IMR-90 (cell line): ENCODE measurements around the gene FAM78A. TPM values are rescaled to one million over a fixed set of nuclear protein-coding genes. Genes with fewer than 3 reads are reported as not detected.

ENCODE experiments used
- ATAC-seq: fragments of 200-7000 bp; cut with Tn5 transposase; 2 replicates; pipeline ENCODE4 v1.9.1; 2020; ENCODE audit warnings: low read depth, mild to moderate bottlenecking, moderate library complexity
- BruUV-seq: library from RNA; stranded (reverse); fragments of 400-500 nt; replicated peaks from 2 replicates; lab custom pipeline; 2021; lab: Mats Ljungman, UMichigan
- CTCF ChIA-PET: fragments of 300-600 bp; formaldehyde crosslinking; extraction: SDS; loops from one replicate; lab custom pipeline; 2021; ENCODE audit warnings: antibody characterized with exemption; lab: Yijun Ruan, JAX
- POLR2A ChIA-PET: fragments of 300-600 bp; sonication (Branson Sonifier 250); formaldehyde crosslinking; loops from one replicate; lab custom pipeline; 2022; ENCODE audit warnings: antibody characterized with exemption; ENCODE audit not compliant: unreplicated experiment; lab: Charles Lee
- DNase-seq: peaks from one replicate; pipeline ENCODE4 v3.0.0; 2013
- H2AFZ ChIP-seq: replicated peaks from 2 replicates; pipeline ENCODE3; 2013; ENCODE audit warnings: low read length, mild to moderate bottlenecking; ENCODE audit not compliant: poor library complexity
- H2AK5ac ChIP-seq: 2 replicates; pipeline ENCODE4 v1.6.1; 2013; ENCODE audit warnings: low read depth, low read length, inconsistent platforms
- H2AK9ac ChIP-seq: replicated peaks from 2 replicates; pipeline ENCODE3; 2013; ENCODE audit warnings: mild to moderate bottlenecking, low read depth, low read length, moderate library complexity; ENCODE audit not compliant: poor library complexity
- H2BK120ac ChIP-seq: 2 replicates; pipeline ENCODE4 v1.6.1; 2013; ENCODE audit warnings: low read depth, low read length, inconsistent platforms
- H2BK15ac ChIP-seq: 3 replicates; pipeline ENCODE4 v1.6.1; 2013; ENCODE audit warnings: low read depth, low read length, inconsistent platforms
- H2BK20ac ChIP-seq: 2 replicates; pipeline ENCODE4 v1.6.1; 2013; ENCODE audit warnings: low read depth, mild to moderate bottlenecking, inconsistent platforms, low read length, moderate library complexity
- H2BK5ac ChIP-seq: 2 replicates; pipeline ENCODE4 v1.6.1; 2013; ENCODE audit warnings: mild to moderate bottlenecking, low read depth, low read length, inconsistent platforms; ENCODE audit not compliant: poor library complexity, severe bottlenecking
- H3K14ac ChIP-seq: replicated peaks from 2 replicates; pipeline ENCODE4 v1.6.1; 2013; ENCODE audit warnings: low read depth, low read length, inconsistent platforms
- H3K18ac ChIP-seq: 2 replicates; pipeline ENCODE4 v1.6.1; 2013; ENCODE audit warnings: low read depth, low read length, control low read depth
- H3K23ac ChIP-seq: 2 replicates; pipeline ENCODE4 v1.6.1; 2013; ENCODE audit warnings: low read depth, low read length, inconsistent platforms
- H3K27ac ChIP-seq: 2 replicates; pipeline ENCODE4 v1.5.1; 2013; ENCODE audit warnings: mild to moderate bottlenecking, control low read depth, low read length; ENCODE audit not compliant: insufficient read depth
- H3K27me3 ChIP-seq: 2 replicates; pipeline ENCODE4 v1.6.1; 2013; ENCODE audit warnings: low read length; ENCODE audit not compliant: control insufficient read depth, insufficient read depth
- H3K36me3 ChIP-seq: 2 replicates; pipeline ENCODE4 v1.6.1; 2013; ENCODE audit warnings: low read length, mixed read lengths; ENCODE audit not compliant: control insufficient read depth, insufficient read depth
- H3K4ac ChIP-seq: 2 replicates; pipeline ENCODE4 v1.6.1; 2013; ENCODE audit warnings: low read depth, low read length, inconsistent platforms
- H3K4me1 ChIP-seq: 2 replicates; pipeline ENCODE4 v1.6.1; 2013; ENCODE audit warnings: low read length, mixed read lengths; ENCODE audit not compliant: control insufficient read depth, insufficient read depth
- H3K4me2 ChIP-seq: 2 replicates; pipeline ENCODE4 v1.6.1; 2013; ENCODE audit warnings: low read depth, mild to moderate bottlenecking, control low read depth, low read length, moderate library complexity
- H3K4me3 ChIP-seq: 2 replicates; pipeline ENCODE4 v1.5.1; 2013; ENCODE audit warnings: low read depth, mild to moderate bottlenecking, control low read depth, low read length, moderate library complexity; ENCODE audit not compliant: insufficient read depth
- H3K56ac ChIP-seq: 2 replicates; pipeline ENCODE4 v1.6.1; 2013; ENCODE audit warnings: low read length, inconsistent platforms; ENCODE audit not compliant: insufficient read depth; ENCODE audit errors: extremely low read depth
- H3K79me1 ChIP-seq, 2 experiments: 2 replicates each; pipeline ENCODE4 v1.6.1; 2013; ENCODE audit warnings: low read length in 2 of 2, inconsistent platforms in 1 of 2, low read depth in 1 of 2
- H3K9ac ChIP-seq: 2 replicates; pipeline ENCODE4 v1.6.1; 2013; ENCODE audit warnings: low read depth, low read length, control low read depth
- H3K9me1 ChIP-seq: 2 replicates; pipeline ENCODE4 v1.6.1; 2013; ENCODE audit warnings: low read length, inconsistent platforms; ENCODE audit not compliant: insufficient read depth
- H3K9me3 ChIP-seq: 2 replicates; pipeline ENCODE4 v1.6.1; 2013; ENCODE audit warnings: low read length; ENCODE audit not compliant: control insufficient read depth, insufficient read depth
- H4K20me1 ChIP-seq: 2 replicates; pipeline ENCODE4 v1.6.1; 2013; ENCODE audit warnings: low read length, inconsistent platforms; ENCODE audit not compliant: insufficient read depth
- H4K5ac ChIP-seq: 2 replicates; pipeline ENCODE4 v1.6.1; 2013; ENCODE audit warnings: mild to moderate bottlenecking, low read depth, low read length, control low read depth
- H4K8ac ChIP-seq, 2 experiments: 2 replicates each; pipeline ENCODE4 v1.6.1; 2013; ENCODE audit warnings: low read depth in 2 of 2, low read length in 2 of 2, control low read depth in 1 of 2, inconsistent platforms in 1 of 2
- H4K91ac ChIP-seq: 2 replicates; pipeline ENCODE4 v1.6.1; 2013; ENCODE audit warnings: low read depth, low read length, inconsistent platforms; ENCODE audit not compliant: insufficient read depth
- BHLHE40 ChIP-seq: fragments of 150-350 bp; IDR thresholded peaks from 2 replicates; pipeline ENCODE4 v1.6.1; 2016; ENCODE audit warnings: mild to moderate bottlenecking, low read depth, low read length
- CEBPB ChIP-seq: IDR thresholded peaks from 2 replicates; pipeline ENCODE4 v1.6.1; 2012; ENCODE audit warnings: low read depth, low read length, improper control_type of control experiment
- CHD1 ChIP-seq: IDR thresholded peaks from 2 replicates; pipeline ENCODE4 v1.6.1; 2012; ENCODE audit warnings: low read depth, low read length, improper control_type of control experiment
- ELK1 ChIP-seq: fragments of 150-350 bp; IDR thresholded peaks from 2 replicates; pipeline ENCODE4 v1.6.1; 2016; ENCODE audit warnings: low read depth, mild to moderate bottlenecking, low read length, moderate library complexity, borderline replicate concordance
- FOS ChIP-seq: fragments of 150-350 bp; IDR thresholded peaks from 2 replicates; pipeline ENCODE4 v1.6.1; 2016; ENCODE audit warnings: low read depth, low read length
- MAFK ChIP-seq: IDR thresholded peaks from 2 replicates; pipeline ENCODE4 v1.6.1; 2012; ENCODE audit warnings: low read depth, low read length, improper control_type of control experiment
- MAZ ChIP-seq: IDR thresholded peaks from 2 replicates; pipeline ENCODE4 v1.6.1; 2012; ENCODE audit warnings: low read depth, mild to moderate bottlenecking, low read length, improper control_type of control experiment, moderate library complexity, borderline replicate concordance
- MXI1 ChIP-seq: IDR thresholded peaks from 2 replicates; pipeline ENCODE4 v1.6.1; 2012; ENCODE audit warnings: low read depth, mild to moderate bottlenecking, low read length, moderate library complexity, borderline replicate concordance
- NFE2L2 ChIP-seq: fragments of 150-350 bp; IDR thresholded peaks from 2 replicates; pipeline ENCODE4 v1.6.1; 2016; ENCODE audit warnings: low read depth, mild to moderate bottlenecking, low read length
- POLR2A ChIP-seq: IDR thresholded peaks from 2 replicates; pipeline ENCODE4 v1.6.1; 2012; ENCODE audit warnings: mild to moderate bottlenecking, low read depth, low read length
- RAD21 ChIP-seq: IDR thresholded peaks from 2 replicates; pipeline ENCODE4 v1.6.1; 2012; ENCODE audit warnings: low read length, improper control_type of control experiment
- RCOR1 ChIP-seq: IDR thresholded peaks from 2 replicates; pipeline ENCODE4 v1.6.1; 2012; ENCODE audit warnings: mild to moderate bottlenecking, low read length, improper control_type of control experiment; ENCODE audit not compliant: insufficient replicate concordance
- RFX5 ChIP-seq: IDR thresholded peaks from 2 replicates; pipeline ENCODE4 v1.8.0; 2012; ENCODE audit warnings: low read depth, mild to moderate bottlenecking, low read length, moderate library complexity
- SMC3 ChIP-seq: fragments of 150-350 bp; IDR thresholded peaks from 2 replicates; pipeline ENCODE4 v1.6.1; 2016; ENCODE audit warnings: low read depth, mild to moderate bottlenecking, antibody characterized with exemption, low read length, moderate library complexity
- USF2 ChIP-seq: fragments of 150-350 bp; IDR thresholded peaks from 2 replicates; pipeline ENCODE4 v1.6.1; 2017; ENCODE audit warnings: mild to moderate bottlenecking, antibody characterized with exemption, low read length, low read depth
- WGBS, 2 experiments: methylation state at CpG; one replicate each; pipeline versions ENCODE4 v1.1.5 to v1.1.7; 2013; ENCODE audit warnings: missing lambda C conversion rate in 2 of 2; ENCODE audit not compliant: insufficient read length in 1 of 2; ENCODE audit errors: extremely low coverage in 2 of 2; 5-methylcytosine and 5-hydroxymethylcytosine counted together
- dilution Hi-C: fragments of 300-500 bp; cut with HindIII; formaldehyde crosslinking; loops from one replicate; pipeline ENCODE4 v1.14.3; 2018; ENCODE audit warnings: low sequenced_read_pairs; ENCODE audit not compliant: unreplicated experiment
- in situ Hi-C: fragments of 300-500 bp; cut with MboI; formaldehyde crosslinking; loops from 3 replicates; pipeline ENCODE4 v1.14.3; 2019; ENCODE audit warnings: low sequenced_read_pairs, inconsistent platforms, mixed read lengths
- intact Hi-C: fragments of 100-400 bp; cut with micrococcal nuclease; formaldehyde crosslinking; loops from 2 replicates; pipeline ENCODE4 v1.10.0; 2022
- polyA plus RNA-seq, 3 experiments: library from polyadenylated mRNA; depleted of rRNA; stranded (reverse); fragments of >200 nt; gene quantifications; 2 replicates each; pipeline ENCODE4 v1.2.3, GENCODE V29; 2012; ENCODE audit warnings: low replicate concordance in 1 of 3
- total RNA-seq: library from RNA; depleted of rRNA; stranded (reverse); fragments of >200 nt; gene quantifications from 2 replicates; pipeline ENCODE4 v1.2.3, GENCODE V29; 2012
- TF ChIP-seq, protein P1 (sequence below): conservative IDR thresholded peaks from 2 replicates; pipeline ENCODE4 v1.5.1; 2012; ENCODE audit warnings: mild to moderate bottlenecking, low read depth, low read length, improper control_type of control experiment

The FAM78A gene
- total and polyA plus RNA-seq, 2 of the 4 experiments (the other 2 are of a cell fraction), result 0.18 to 0.27 TPM

- H3K23ac ChIP-seq, result no peak overlapping the region
- no peak for ATAC-seq
- no peaks in the 10 kb centered on the region; the same call in 1 of the 2 replicates for H4K20me1 ChIP-seq
- no peak overlapping the region for H2BK15ac ChIP-seq
- no peak overlapping the region for H3K4me2 ChIP-seq
- H3K79me1 ChIP-seq, result no peaks in the 10 kb centered on the region
- ChIA-PET CTCF (interaction anchor here (0.7 to 0.9 kb wide), 2 partner anchors 72 to 285 kb away, joined by 3 read pairs; no protein-coding TSS in a partner anchor), POLR2A (no interaction called here)
- in situ Hi-C loops (no loop called here), dilution Hi-C loops (no loop called here), intact Hi-C loops (no loop called here)
- H3K14ac ChIP-seq, result no peak overlapping the region
- no peak overlapping the region for H3K4me3 ChIP-seq
- H3K4me1 ChIP-seq, result no peaks in the 10 kb centered on the region
- no peak overlapping the region for H4K5ac ChIP-seq
- no peak for TF ChIP-seq RAD21
- no peak for TF ChIP-seq CEBPB
- TF ChIP-seq NFE2L2, result no peak
- no peak for TF ChIP-seq CHD1
- no peak for TF ChIP-seq USF2
- TF ChIP-seq, protein P1, sequence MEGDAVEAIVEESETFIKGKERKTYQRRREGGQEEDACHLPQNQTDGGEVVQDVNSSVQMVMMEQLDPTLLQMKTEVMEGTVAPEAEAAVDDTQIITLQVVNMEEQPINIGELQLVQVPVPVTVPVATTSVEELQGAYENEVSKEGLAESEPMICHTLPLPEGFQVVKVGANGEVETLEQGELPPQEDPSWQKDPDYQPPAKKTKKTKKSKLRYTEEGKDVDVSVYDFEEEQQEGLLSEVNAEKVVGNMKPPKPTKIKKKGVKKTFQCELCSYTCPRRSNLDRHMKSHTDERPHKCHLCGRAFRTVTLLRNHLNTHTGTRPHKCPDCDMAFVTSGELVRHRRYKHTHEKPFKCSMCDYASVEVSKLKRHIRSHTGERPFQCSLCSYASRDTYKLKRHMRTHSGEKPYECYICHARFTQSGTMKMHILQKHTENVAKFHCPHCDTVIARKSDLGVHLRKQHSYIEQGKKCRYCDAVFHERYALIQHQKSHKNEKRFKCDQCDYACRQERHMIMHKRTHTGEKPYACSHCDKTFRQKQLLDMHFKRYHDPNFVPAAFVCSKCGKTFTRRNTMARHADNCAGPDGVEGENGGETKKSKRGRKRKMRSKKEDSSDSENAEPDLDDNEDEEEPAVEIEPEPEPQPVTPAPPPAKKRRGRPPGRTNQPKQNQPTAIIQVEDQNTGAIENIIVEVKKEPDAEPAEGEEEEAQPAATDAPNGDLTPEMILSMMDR, result no peak
- TF ChIP-seq RFX5, result no peak
- TF ChIP-seq RCOR1, result no peak
- no peak for TF ChIP-seq SMC3
- TF ChIP-seq MAFK, result no peak
- no peak for TF ChIP-seq FOS
- no peak for TF ChIP-seq MXI1
- TF ChIP-seq ELK1, result no peak
- no peak for TF ChIP-seq MAZ
- TF ChIP-seq POLR2A, result no peak
- no peak for TF ChIP-seq BHLHE40
- H3K36me3 ChIP-seq, result no peaks in the 10 kb centered on the region
- H2AK9ac ChIP-seq, result no peak overlapping the region
- H3K27ac ChIP-seq, result no peak overlapping the region
- no peaks in the 10 kb centered on the region; the same call in 1 of the 2 replicates for H3K27me3 ChIP-seq
- H3K9me3 ChIP-seq, result no peaks in the 10 kb centered on the region
- H3K9ac ChIP-seq, result no peak overlapping the region
- no peak overlapping the region for H2AK5ac ChIP-seq
- no peak overlapping the region for H4K8ac ChIP-seq
- no peak overlapping the region for H2BK5ac ChIP-seq
- no peak overlapping the region for H2BK20ac ChIP-seq
- H3K56ac ChIP-seq, result no peak overlapping the region
- H2BK120ac ChIP-seq, result no peak overlapping the region
- no peak for DNase-seq
- no peak overlapping the region for H3K4ac ChIP-seq
- WGBS, 2 experiments, result 83% methylated on average over 1 of the region's 8 CpGs; no CpG with 5 or more reads in 1 of the 2 experiments
- no peak overlapping the region for H3K18ac ChIP-seq
- no peak overlapping the region for H2AFZ ChIP-seq
- no peaks in the 10 kb centered on the region for H3K9me1 ChIP-seq
- no TSS peak for BruUV-seq
- H4K91ac ChIP-seq, result no peak overlapping the region
Observed at GRCh38 chr9:131296906-131297500, 20.7 kb upstream of the FAM78A start.
